ENCODE measurements around the gene PIAS4.

DNA sequence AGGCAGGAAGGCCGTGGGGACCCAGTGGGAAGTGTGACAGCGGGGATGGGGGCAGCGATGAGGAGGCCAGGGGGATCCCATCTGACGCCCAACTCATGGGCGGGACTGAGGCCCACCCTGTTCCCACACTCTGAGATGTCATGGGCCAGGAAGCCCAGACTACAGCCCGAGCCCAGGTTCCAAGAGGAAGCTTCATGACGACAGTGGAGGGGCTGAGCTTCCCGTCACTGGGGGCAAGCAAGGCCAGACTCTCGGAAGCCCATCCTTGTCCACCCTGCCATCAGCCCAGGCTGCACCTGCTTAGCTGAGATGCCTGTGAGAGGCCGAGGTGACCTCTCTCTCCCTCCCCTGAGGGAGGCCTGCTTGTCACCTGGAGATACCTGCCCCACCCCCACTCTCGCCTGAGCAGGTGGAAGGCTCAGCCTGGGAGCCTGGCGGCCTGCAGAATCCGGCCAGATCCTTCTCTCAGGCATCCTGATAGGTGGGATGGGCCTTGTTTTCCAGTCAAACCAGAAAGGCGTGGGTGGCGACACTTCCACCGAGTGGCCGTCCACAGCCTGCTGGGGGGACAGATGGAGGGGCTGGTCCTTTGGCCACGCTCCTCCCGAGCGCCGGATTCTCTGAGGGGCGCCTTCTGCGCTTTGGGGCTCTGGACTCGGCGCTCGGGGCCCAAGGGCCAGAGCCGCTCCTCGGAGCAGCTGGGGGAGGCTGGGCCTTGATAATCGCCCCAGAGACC, 54.3 kb downstream of the PIAS4 start:
- TF ChIP-seq CTCF (IDR thresholded peaks at IDR 0.05) (no peak), POLR2A (IDR thresholded peaks at IDR 0.05) (no peak), EP300 (IDR thresholded peaks at IDR 0.05) (no peak)
